K562 (cell line): ENCODE results near the gene KLRF1. TPM values are rescaled to one million over a fixed set of nuclear protein-coding genes. Genes with fewer than 3 reads are reported as not detected.

ENCODE experiments used
- ATAC-seq: fragments of 200-7000 bp; cut with Tn5 transposase; 3 replicates; pipeline ENCODE4 v1.9.1; 2020; ENCODE audit warnings: moderate library complexity
- BruUV-seq: library from RNA; stranded (reverse); fragments of 400-500 nt; replicated peaks from 2 replicates; lab custom pipeline; 2021; lab: Mats Ljungman, UMichigan
- CTCF ChIA-PET: fragments of 300-600 bp; formaldehyde crosslinking; extraction: SDS; loops from one replicate; lab custom pipeline; 2021; ENCODE audit warnings: low intra/inter-chr PET ratio; lab: Yijun Ruan, JAX
- POLR2A ChIA-PET: fragments of 300-600, 350-650 bp; sonication (Branson Sonifier 250); formaldehyde crosslinking; extraction: SDS; loops from one replicate; lab custom pipeline; 2021; ENCODE audit warnings: antibody characterized with exemption, inconsistent platforms; lab: Yijun Ruan, JAX
- DNase-seq, 4 experiments: peaks; one replicate each; pipeline versions ENCODE4 v3.0.0 to v3.0.0-alpha.2; 2011 to 2018; ENCODE audit warnings: low spot score in 3 of 4, mixed read lengths in 3 of 4; ENCODE audit errors: extremely low read depth in 1 of 4
- FAIRE-seq: peaks from 2 replicates; lab custom pipeline; 2011; peaks lifted over from hg19 to GRCh38; lab: Jason Lieb, UNC
- H2AFZ ChIP-seq: 2 replicates; pipeline ENCODE4 v1.6.0; 2011; ENCODE audit warnings: low read depth, low read length, control low read depth, inconsistent platforms
- H3K27ac ChIP-seq: fragments of 200-600 bp; 3 replicates; pipeline ENCODE4 v1.8.0; 2011; ENCODE audit warnings: low read depth, mild to moderate bottlenecking, control low read depth, inconsistent platforms, low read length, moderate library complexity, mixed read lengths; ENCODE audit errors: extremely low read depth
- H3K27me3 ChIP-seq, 2 experiments: fragments of 300-600 bp in 1 of 2; 2 replicates in 1 of 2; 3 replicates in 1 of 2; pipeline versions ENCODE4 v1.6.0 to v1.8.0; 2011; ENCODE audit warnings: inconsistent platforms in 2 of 2, low read length in 2 of 2, mild to moderate bottlenecking in 1 of 2, mixed read lengths in 1 of 2, moderate library complexity in 1 of 2; ENCODE audit not compliant: control insufficient read depth in 2 of 2, insufficient read depth in 2 of 2
- H3K36me3 ChIP-seq: fragments of 300-600 bp; 3 replicates; pipeline ENCODE4 v1.8.0; 2011; ENCODE audit warnings: mild to moderate bottlenecking, low read length, inconsistent platforms; ENCODE audit not compliant: control insufficient read depth, insufficient read depth
- H3K4me1 ChIP-seq, 2 experiments: fragments of 200-600 bp in 1 of 2; replicated peaks in 1 of 2; 2 replicates in 1 of 2; 3 replicates in 1 of 2; pipeline versions ENCODE4 v1.5.1 to v1.8.0; 2011; ENCODE audit warnings: inconsistent platforms in 2 of 2, low read length in 2 of 2, mild to moderate bottlenecking in 1 of 2, mixed read lengths in 1 of 2, moderate library complexity in 1 of 2; ENCODE audit not compliant: control insufficient read depth in 2 of 2, insufficient read depth in 2 of 2
- H3K4me2 ChIP-seq: 2 replicates; pipeline ENCODE4 v1.6.1; 2011; ENCODE audit warnings: low read length, control low read depth, inconsistent platforms, mixed read lengths; ENCODE audit not compliant: insufficient read depth
- H3K4me3 ChIP-seq: fragments of 200-600 bp; sonication (generic), shearing (Covaris generic); 2 replicates; pipeline ENCODE4 v1.5.1; 2016; ENCODE audit warnings: control low read depth, inconsistent platforms
- H3K79me2 ChIP-seq: fragments of 200-600 bp; 3 replicates; pipeline ENCODE4 v1.8.0; 2011; ENCODE audit warnings: low read length, inconsistent platforms; ENCODE audit not compliant: control insufficient read depth, insufficient read depth
- H3K9ac ChIP-seq, 2 experiments: 2 replicates each; pipeline versions ENCODE4 v1.6.0 to v1.6.1; 2011; ENCODE audit warnings: low read depth in 2 of 2, low read length in 2 of 2, control low read depth in 1 of 2, inconsistent platforms in 1 of 2, mild to moderate bottlenecking in 1 of 2, mixed read lengths in 1 of 2; ENCODE audit not compliant: insufficient read depth in 1 of 2
- H3K9me1 ChIP-seq: one replicate; pipeline ENCODE4 v1.6.0; 2011; ENCODE audit warnings: inconsistent platforms, mild to moderate bottlenecking, low read length, moderate library complexity; ENCODE audit not compliant: control insufficient read depth, insufficient read depth
- H3K9me3 ChIP-seq: replicated peaks from 2 replicates; pipeline ENCODE4 v1.5.1; 2011; ENCODE audit warnings: low read depth, low read length, inconsistent platforms; ENCODE audit not compliant: control insufficient read depth, insufficient read depth
- H4K20me1 ChIP-seq: replicated peaks from 2 replicates; pipeline ENCODE4 v1.6.1; 2011; ENCODE audit warnings: low read length, inconsistent platforms, mixed read lengths; ENCODE audit not compliant: control insufficient read depth, insufficient read depth
- HDAC1 ChIP-seq, 2 experiments: fragments of 450-650 bp; IDR thresholded peaks; 2 replicates each; pipeline ENCODE4 v1.6.1; 2016 to 2017; ENCODE audit warnings: inconsistent platforms in 1 of 2, mild to moderate bottlenecking in 1 of 2, moderate library complexity in 1 of 2
- KDM4B ChIP-seq, 2 experiments: fragments of 450-650 bp in 1 of 2; sonication (generic) in 1 of 2; IDR thresholded peaks; 2 replicates each; pipeline ENCODE4 v1.6.1; 2016 to 2017; ENCODE audit warnings: borderline replicate concordance in 2 of 2, antibody characterized with exemption in 1 of 2, low read depth in 1 of 2, mild to moderate bottlenecking in 1 of 2
- KLF10 ChIP-seq: fragments of 250-450 bp; sonication (Bioruptor Pico); IDR thresholded peaks from 2 replicates; pipeline ENCODE4 v1.6.1; 2021; ENCODE audit warnings: matching md5 sums
- MEIS2 ChIP-seq: fragments of 450-650 bp; IDR thresholded peaks from 2 replicates; pipeline ENCODE4 v1.6.1; 2014; ENCODE audit warnings: mild to moderate bottlenecking; ENCODE audit not compliant: partially characterized antibody
- RAD21 ChIP-seq, 2 experiments: fragments of 250-450 bp in 1 of 2; fragments of 450-650 bp in 1 of 2; sonication (Bioruptor Pico) in 1 of 2; formaldehyde crosslinking in 1 of 2; IDR thresholded peaks in 1 of 2; conservative IDR thresholded peaks in 1 of 2; 2 replicates each; pipeline versions ENCODE4 v1.4.0 to v1.8.0; 2020 to 2022; ENCODE audit warnings: mild to moderate bottlenecking in 2 of 2, moderate library complexity in 1 of 2
- RBM15 ChIP-seq: fragments of 200-400 bp; formaldehyde crosslinking; IDR thresholded peaks from 2 replicates; pipeline ENCODE4 v1.6.1; 2018; ENCODE audit warnings: mild to moderate bottlenecking, low read length, moderate library complexity; ENCODE audit not compliant: insufficient read depth
- SIX5 ChIP-seq, 2 experiments: IDR thresholded peaks; 2 replicates each; pipeline ENCODE4 v1.6.1; 2011; ENCODE audit warnings: low read length in 2 of 2, borderline replicate concordance in 1 of 2, low read depth in 1 of 2, mild to moderate bottlenecking in 1 of 2, moderate library complexity in 1 of 2; ENCODE audit not compliant: insufficient read depth in 1 of 2
- TSC22D4 ChIP-seq: fragments of 450-650 bp; IDR thresholded peaks from 2 replicates; pipeline ENCODE4 v1.6.1; 2016; ENCODE audit warnings: missing genetic modification characterization, missing biosample characterization, control low read depth
- ZMIZ1 ChIP-seq, 2 experiments: fragments of 150-350 bp in 1 of 2; IDR thresholded peaks; 2 replicates each; pipeline ENCODE4 v1.6.1; 2012 to 2016; ENCODE audit warnings: low read depth in 2 of 2, low read length in 2 of 2, mild to moderate bottlenecking in 1 of 2, moderate library complexity in 1 of 2
- ZZZ3 ChIP-seq: fragments of 450-650 bp; IDR thresholded peaks from 2 replicates; pipeline ENCODE4 v1.6.1; 2016; ENCODE audit warnings: antibody characterized with exemption, mild to moderate bottlenecking, moderate library complexity
- WGBS: fragments of 100-300 bp; shearing (Covaris generic); methylation state at CpG from one replicate; pipeline ENCODE4 v1.1.6; 2016; ENCODE audit warnings: low coverage, mixed read lengths; ENCODE audit not compliant: insufficient coverage; ENCODE audit errors: missing lambda C conversion rate; 5-methylcytosine and 5-hydroxymethylcytosine counted together
- in situ Hi-C: fragments of 300-500 bp; cut with MboI; formaldehyde crosslinking; loops from 4 replicates; pipeline ENCODE4 v1.15.0; 2018; ENCODE audit warnings: inconsistent platforms, mixed read lengths
- intact Hi-C: fragments of 100-400 bp; cut with micrococcal nuclease; formaldehyde crosslinking; loops from 2 replicates; pipeline ENCODE4 v1.14.2; 2022
- polyA plus RNA-seq, 8 experiments: library from polyadenylated mRNA; depleted of rRNA in 4 of 8; stranded (reverse) in 5 of 8; unstranded in 3 of 8; fragments of >200 nt; fragmentation: Nextera tagmentation in 2 of 8; fragmentation: Illumina TruSeq in 1 of 8; extraction: Ambion mirVana in 2 of 8; extraction: Trizol in 1 of 8; gene quantifications; 2 replicates each; pipeline versions ENCODE4 v1.2.1 to v1.2.3, GENCODE V29; 2011 to 2014; ENCODE audit warnings: inconsistent platforms in 1 of 8, missing spikeins in 1 of 8
- total RNA-seq, 7 experiments: library from RNA; depleted of rRNA in 6 of 7; stranded (reverse); fragments of >200 nt in 6 of 7; fragmentation: Illumina TruSeq in 2 of 7; extraction: Trizol in 2 of 7; gene quantifications; 2 replicates each; pipeline versions ENCODE4 v1.2.1 to v1.2.3, GENCODE V29; 2011 to 2021; ENCODE audit warnings: low replicate concordance in 1 of 7

KLRF1 gene
- total and polyA plus RNA-seq, 9 of the 15 experiments (the other 6 are each of a cell fraction or from before 2014, with no cell fraction given): 0.48 to 1.8 (median 1.1) TPM

DNA sequence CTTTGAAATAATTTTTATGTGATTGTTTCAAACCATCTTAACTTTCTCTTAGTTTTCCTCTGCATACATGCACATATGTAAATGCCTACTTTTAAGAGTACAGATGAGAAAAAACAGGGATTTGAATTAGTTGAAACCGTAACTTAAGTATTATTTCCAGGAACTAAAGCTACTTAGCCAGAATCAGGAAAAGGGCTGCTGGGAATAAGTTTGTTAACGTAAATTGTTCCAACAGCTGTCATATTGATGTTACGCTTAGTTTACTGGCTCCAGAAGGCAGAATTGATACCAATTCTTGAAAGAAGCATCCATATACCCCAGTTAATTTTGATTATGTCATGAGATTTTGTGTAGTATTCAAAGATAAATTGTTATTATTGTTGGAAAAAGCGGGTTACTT lies 17.9 kb upstream of the KLRF1 start:
- Histone ChIP-seq H3K4me2 (no peak overlapping the region), H3K4me1 (peaks cover 0 to 9% of the 10 kb centered on the region in 2 experiments; a peak in 2 of 5 replicates), H4K20me1 (no peaks in the 10 kb centered on the region), H3K79me2 (no peaks in the 10 kb centered on the region), H3K9me1 (no peaks in the 10 kb centered on the region), H3K4me3 (no peak overlapping the region), H3K27me3 (no peaks in the 10 kb centered on the region), H3K27ac (no peak overlapping the region), H3K9me3 (no peaks in the 10 kb centered on the region), H3K36me3 (no peaks in the 10 kb centered on the region), H2AFZ (no peak overlapping the region), H3K9ac (no peak overlapping the region)
- WGBS: 44% methylated on average over 4 of the region's 4 CpGs
- ChIA-PET POLR2A (no interaction called here), CTCF (no interaction called here)
- FAIRE-seq (no peak), ATAC-seq (no peak), DNase-seq (no peak)
- in situ Hi-C loops (loop anchor here (25.0 kb wide), 1 partner anchor 328 kb away; the partner anchor contains the start of gene CLEC7A), intact Hi-C loops (no loop called here)
- no TSS peak for BruUV-seq
- TF ChIP-seq ZMIZ1 (IDR thresholded peaks at IDR 0.05; ENCODE audit: low read depth in 2 of 2, low read length in 2 of 2) (no peak), KDM4B (IDR thresholded peaks at IDR 0.05; ENCODE audit: borderline replicate concordance in 2 of 2, low read depth in 1 of 2) (no peak), SIX5 (IDR thresholded peaks at IDR 0.05; ENCODE audit: borderline replicate concordance in 1 of 2, insufficient read depth in 1 of 2, low read depth in 1 of 2, low read length in 2 of 2) (no peak), ZZZ3 (no peak), MEIS2 (no peak), RAD21 (CRISPR knock-in tag; conservative IDR thresholded peaks at IDR 0.05 in 1 of 2, IDR thresholded peaks at IDR 0.05 in 1 of 2) (no peak), HDAC1 (IDR thresholded peaks at IDR 0.05) (no peak), KLF10 (CRISPR knock-in tag) (no peak), TSC22D4 (no peak), RBM15 (no peak)
